WTC11 (cell line): ENCODE data around the gene CTNNA2. TPM values are rescaled to one million over a fixed set of nuclear protein-coding genes. Genes with fewer than 3 reads are reported as not detected.
A peak's percentile ranks its signal among the peaks of the same experiment; 100 is the strongest.

Experiments used
- ATAC-seq: fragments of 200-7000 bp; cut with Tn5 transposase; 2 replicates; pipeline ENCODE4 v1.10.0; 2021; ENCODE audit warnings: mild to moderate bottlenecking, moderate library complexity
- CTCF ChIA-PET: fragments of 300-600 bp; sonication (Branson Sonifier 250); formaldehyde crosslinking; loops from one replicate; lab custom pipeline; 2021; ENCODE audit warnings: antibody characterized with exemption; lab: Charles Lee
- POLR2A ChIA-PET: fragments of 350-600 bp; sonication (Branson Sonifier 250); formaldehyde crosslinking; loops from one replicate; lab custom pipeline; 2021; ENCODE audit warnings: antibody characterized with exemption; lab: Charles Lee
- DNase-seq: peaks from one replicate; pipeline ENCODE4 v3.0.0; 2021; ENCODE audit warnings: low spot score
- H3K27ac Mint-ChIP-seq: 2 replicates; pipeline ENCODE4 v1.8.0; 2021; ENCODE audit warnings: mixed read lengths
- H3K27me3 Mint-ChIP-seq: 2 replicates; pipeline ENCODE4 v1.8.0; 2021; ENCODE audit warnings: low read depth, mild to moderate bottlenecking, moderate library complexity, mixed read lengths
- H3K36me3 Mint-ChIP-seq: 2 replicates; pipeline ENCODE4 v1.8.0; 2021; ENCODE audit warnings: mixed read lengths
- H3K4me1 Mint-ChIP-seq: 2 replicates; pipeline ENCODE4 v1.8.0; 2022; ENCODE audit warnings: mixed read lengths
- H3K4me3 Mint-ChIP-seq: 2 replicates; pipeline ENCODE4 v1.8.0; 2021; ENCODE audit warnings: mild to moderate bottlenecking, moderate library complexity, mixed read lengths
- H3K9me3 Mint-ChIP-seq: 2 replicates; pipeline ENCODE4 v1.8.0; 2021; ENCODE audit warnings: mixed read lengths
- ATF2 ChIP-seq: sonication (generic); formaldehyde crosslinking; IDR thresholded peaks from 2 replicates; pipeline ENCODE4 v1.8.1; 2022; ENCODE audit warnings: low read depth, missing genetic modification reagents, borderline replicate concordance
- CREB1 ChIP-seq: sonication (generic); formaldehyde crosslinking; IDR thresholded peaks from 2 replicates; pipeline ENCODE4 v1.8.0; 2023; ENCODE audit warnings: mild to moderate bottlenecking, missing genetic modification reagents
- E2F5 ChIP-seq: sonication (generic); formaldehyde crosslinking; IDR thresholded peaks from 2 replicates; pipeline ENCODE4 v1.8.1; 2022; ENCODE audit warnings: mild to moderate bottlenecking, moderate library complexity, missing genetic modification reagents
- ETV6 ChIP-seq: sonication (generic); formaldehyde crosslinking; IDR thresholded peaks from 2 replicates; pipeline ENCODE4 v1.8.1; 2022; ENCODE audit warnings: mild to moderate bottlenecking, missing genetic modification reagents
- GABPB1 ChIP-seq: sonication (generic); formaldehyde crosslinking; IDR thresholded peaks from 2 replicates; pipeline ENCODE4 v1.8.1; 2023; ENCODE audit warnings: mild to moderate bottlenecking, missing genetic modification reagents
- MAX ChIP-seq: sonication (generic); formaldehyde crosslinking; IDR thresholded peaks from 2 replicates; pipeline ENCODE4 v1.8.0; 2022; ENCODE audit warnings: mild to moderate bottlenecking, missing genetic modification reagents
- NFATC4 ChIP-seq: fragments of 250-450 bp; sonication (Bioruptor Pico); IDR thresholded peaks from 2 replicates; pipeline ENCODE4 v1.9.0; 2021; ENCODE audit warnings: mild to moderate bottlenecking
- NFE2L1 ChIP-seq: sonication (generic); formaldehyde crosslinking; IDR thresholded peaks from 2 replicates; pipeline ENCODE4 v1.8.1; 2023; ENCODE audit warnings: missing genetic modification reagents
- PREB ChIP-seq: sonication (generic); formaldehyde crosslinking; IDR thresholded peaks from 2 replicates; pipeline ENCODE4 v1.8.1; 2022; ENCODE audit warnings: mild to moderate bottlenecking, missing genetic modification reagents, moderate library complexity, borderline replicate concordance
- RELA ChIP-seq: sonication (generic); formaldehyde crosslinking; IDR thresholded peaks from 2 replicates; pipeline ENCODE4 v1.8.1; 2022; ENCODE audit warnings: missing genetic modification reagents, mild to moderate bottlenecking, borderline replicate concordance
- SMAD3 ChIP-seq: sonication (generic); formaldehyde crosslinking; IDR thresholded peaks from 2 replicates; pipeline ENCODE4 v1.8.0; 2022; ENCODE audit warnings: missing genetic modification reagents, mild to moderate bottlenecking, borderline replicate concordance
- TEAD1 ChIP-seq: sonication (generic); formaldehyde crosslinking; IDR thresholded peaks from 2 replicates; pipeline ENCODE4 v1.8.0; 2022; ENCODE audit warnings: mild to moderate bottlenecking, missing genetic modification reagents
- TEAD4 ChIP-seq: sonication (generic); formaldehyde crosslinking; IDR thresholded peaks from 2 replicates; pipeline ENCODE4 v1.8.0; 2022; ENCODE audit warnings: mild to moderate bottlenecking, missing genetic modification reagents
- USF2 ChIP-seq: sonication (generic); formaldehyde crosslinking; IDR thresholded peaks from 2 replicates; pipeline ENCODE4 v1.8.1; 2023; ENCODE audit warnings: mild to moderate bottlenecking, missing genetic modification reagents, moderate library complexity
- ZBTB43 ChIP-seq: sonication (generic); formaldehyde crosslinking; IDR thresholded peaks from 2 replicates; pipeline ENCODE4 v1.8.1; 2023; ENCODE audit warnings: mild to moderate bottlenecking, missing genetic modification reagents
- ZNF219 ChIP-seq: sonication (generic); formaldehyde crosslinking; IDR thresholded peaks from 2 replicates; pipeline ENCODE4 v1.8.0; 2023; ENCODE audit warnings: missing genetic modification reagents, mild to moderate bottlenecking, borderline replicate concordance
- ZNF263 ChIP-seq: sonication (generic); formaldehyde crosslinking; IDR thresholded peaks from 2 replicates; pipeline ENCODE4 v1.8.1; 2022; ENCODE audit warnings: low read depth, mild to moderate bottlenecking, moderate library complexity, missing genetic modification reagents
- ZNF317 ChIP-seq: sonication (generic); formaldehyde crosslinking; IDR thresholded peaks from 2 replicates; pipeline ENCODE4 v1.8.1; 2023; ENCODE audit warnings: low read depth, mild to moderate bottlenecking, moderate library complexity, missing genetic modification reagents, borderline replicate concordance
- ZNF416 ChIP-seq: fragments of 250-450 bp; sonication (Bioruptor Pico); IDR thresholded peaks from 2 replicates; pipeline ENCODE4 v1.9.0; 2021; ENCODE audit warnings: mild to moderate bottlenecking, inconsistent platforms
- ZNF423 ChIP-seq: fragments of 250-450 bp; sonication (Bioruptor Pico); IDR thresholded peaks from 2 replicates; pipeline ENCODE4 v2.1.2; 2022; ENCODE audit warnings: mild to moderate bottlenecking, moderate library complexity
- ZNF512 ChIP-seq: sonication (generic); formaldehyde crosslinking; IDR thresholded peaks from 2 replicates; pipeline ENCODE4 v1.8.1; 2022; ENCODE audit warnings: missing genetic modification reagents, borderline replicate concordance
- total RNA-seq: library from RNA; stranded (reverse); gene quantifications from 3 replicates; pipeline ENCODE4 v1.2.3, GENCODE V29; 2021
- TF ChIP-seq, protein P1 (sequence below): sonication (generic); formaldehyde crosslinking; IDR thresholded peaks from 2 replicates; pipeline ENCODE4 v1.8.0; 2022; ENCODE audit warnings: mild to moderate bottlenecking, missing genetic modification reagents
- TF ChIP-seq, protein P2 (sequence below): sonication (generic); formaldehyde crosslinking; IDR thresholded peaks from 2 replicates; pipeline ENCODE4 v1.8.1; 2023; ENCODE audit warnings: mild to moderate bottlenecking, moderate library complexity, missing genetic modification reagents

Gene CTNNA2
- total RNA-seq, 1 experiment from 2014 or later = 3.8 TPM

DNA sequence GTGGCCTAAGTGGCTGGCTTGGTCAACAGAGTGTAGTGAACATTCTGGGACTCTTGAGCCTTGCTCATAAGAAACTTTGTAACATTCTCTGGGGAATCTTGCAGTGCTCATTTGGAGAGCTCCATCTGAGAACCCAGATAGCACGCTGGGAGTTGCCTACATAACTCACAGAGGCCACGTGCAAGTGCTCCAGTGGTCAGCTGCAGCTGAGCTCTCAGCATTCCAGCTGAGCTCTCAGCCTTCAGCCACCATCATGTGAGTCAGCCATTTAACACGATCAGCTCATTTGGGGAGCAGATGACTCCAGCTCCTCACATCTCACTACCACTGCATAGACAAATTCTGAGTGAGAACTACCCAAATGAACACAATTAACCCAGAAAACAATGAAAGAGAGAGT lies 25.5 kb upstream of the CTNNA2 start (continued):
- TF ChIP-seq, protein P1, sequence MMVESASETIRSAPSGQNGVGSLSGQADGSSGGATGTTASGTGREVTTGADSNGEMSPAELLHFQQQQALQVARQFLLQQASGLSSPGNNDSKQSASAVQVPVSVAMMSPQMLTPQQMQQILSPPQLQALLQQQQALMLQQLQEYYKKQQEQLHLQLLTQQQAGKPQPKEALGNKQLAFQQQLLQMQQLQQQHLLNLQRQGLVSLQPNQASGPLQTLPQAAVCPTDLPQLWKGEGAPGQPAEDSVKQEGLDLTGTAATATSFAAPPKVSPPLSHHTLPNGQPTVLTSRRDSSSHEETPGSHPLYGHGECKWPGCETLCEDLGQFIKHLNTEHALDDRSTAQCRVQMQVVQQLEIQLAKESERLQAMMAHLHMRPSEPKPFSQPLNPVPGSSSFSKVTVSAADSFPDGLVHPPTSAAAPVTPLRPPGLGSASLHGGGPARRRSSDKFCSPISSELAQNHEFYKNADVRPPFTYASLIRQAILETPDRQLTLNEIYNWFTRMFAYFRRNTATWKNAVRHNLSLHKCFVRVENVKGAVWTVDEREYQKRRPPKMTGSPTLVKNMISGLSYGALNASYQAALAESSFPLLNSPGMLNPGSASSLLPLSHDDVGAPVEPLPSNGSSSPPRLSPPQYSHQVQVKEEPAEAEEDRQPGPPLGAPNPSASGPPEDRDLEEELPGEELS (CRISPR knock-in tag) = no peak
- TF ChIP-seq ZNF263 (no peak), ZBTB43 (CRISPR knock-in tag) (no peak), ZNF512 (CRISPR knock-in tag) (no peak), ZNF219 (CRISPR knock-in tag) (no peak), NFATC4 (CRISPR knock-in tag) (no peak), E2F5 (no peak), ATF2 (CRISPR knock-in tag) (no peak), ZNF317 (CRISPR knock-in tag) (no peak)

DNA sequence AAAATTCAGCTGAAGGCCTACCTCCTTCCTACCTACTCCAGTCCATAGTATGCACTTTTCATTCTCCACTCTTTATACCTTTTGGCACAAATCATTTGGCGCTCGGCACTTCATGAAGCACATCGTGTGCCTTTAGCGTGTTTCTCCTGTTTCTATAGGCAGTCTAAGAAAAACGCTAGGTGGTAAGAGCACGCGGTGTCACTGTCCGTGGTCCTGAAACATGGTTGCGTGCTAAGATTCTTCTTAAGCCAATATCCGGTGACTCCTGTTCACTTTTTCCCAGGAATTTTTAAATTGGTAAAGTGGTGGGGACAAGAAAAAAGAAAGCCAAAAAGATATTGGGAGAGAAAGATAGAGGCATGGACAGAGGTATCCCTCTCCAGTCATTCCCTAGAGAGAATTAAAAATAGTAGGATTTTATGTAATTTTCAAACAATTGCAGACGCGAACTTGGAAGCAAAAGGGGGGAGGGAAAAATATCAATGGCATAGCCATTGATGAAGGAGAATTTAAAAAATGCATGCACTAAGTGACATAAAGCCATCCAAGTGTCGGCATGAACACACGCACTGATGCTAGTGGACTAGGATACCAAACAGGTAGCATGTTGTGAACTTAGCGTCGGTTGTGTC lies 1.4 kb upstream of the CTNNA2 start:
- peaks cover 10% of the 10 kb centered on the region for H3K27me3 Mint-ChIP-seq
- H3K4me3 Mint-ChIP-seq = peak overlapping the region; percentile 81
- no peak overlapping the region for H3K27ac Mint-ChIP-seq
- DNase-seq (peak; percentile 79), ATAC-seq (no peak)
- no peaks in the 10 kb centered on the region for H3K9me3 Mint-ChIP-seq
- POLR2A ChIA-PET = no interaction called here
- no peaks in the 10 kb centered on the region for H3K36me3 Mint-ChIP-seq
- H3K4me1 Mint-ChIP-seq = peaks cover 44% of the 10 kb centered on the region
- CTCF ChIA-PET = interaction anchor here (0.9 to 1.6 kb wide), 2 partner anchors 19 to 344 kb away, joined by 3 to 6 read pairs; no protein-coding TSS in a partner anchor
- TF ChIP-seq RELA (CRISPR knock-in tag) (no peak), USF2 (CRISPR knock-in tag) (no peak), GABPB1 (peak; percentile 52; the same call in 1 of the 2 replicates), TEAD4 (CRISPR knock-in tag) (peak; percentile 78), ZNF423 (no peak), NFATC4 (CRISPR knock-in tag) (no peak), MAX (CRISPR knock-in tag) (peak; percentile 81; the same call in 1 of the 2 replicates), NFE2L1 (0 out of 2 replicates have a peak, but pooled peaks have one; percentile 35), ZNF263 (no peak), ZNF416 (no peak), ETV6 (CRISPR knock-in tag) (0 out of 2 replicates have a peak, but pooled peaks have one; percentile 27), CREB1 (0 out of 2 replicates have a peak, but pooled peaks have one; percentile 41), PREB (CRISPR knock-in tag) (peak; percentile 90; the same call in 1 of the 2 replicates), TEAD1 (CRISPR knock-in tag) (peak; percentile 88), SMAD3 (peak; percentile 94)
- TF ChIP-seq, protein P2, sequence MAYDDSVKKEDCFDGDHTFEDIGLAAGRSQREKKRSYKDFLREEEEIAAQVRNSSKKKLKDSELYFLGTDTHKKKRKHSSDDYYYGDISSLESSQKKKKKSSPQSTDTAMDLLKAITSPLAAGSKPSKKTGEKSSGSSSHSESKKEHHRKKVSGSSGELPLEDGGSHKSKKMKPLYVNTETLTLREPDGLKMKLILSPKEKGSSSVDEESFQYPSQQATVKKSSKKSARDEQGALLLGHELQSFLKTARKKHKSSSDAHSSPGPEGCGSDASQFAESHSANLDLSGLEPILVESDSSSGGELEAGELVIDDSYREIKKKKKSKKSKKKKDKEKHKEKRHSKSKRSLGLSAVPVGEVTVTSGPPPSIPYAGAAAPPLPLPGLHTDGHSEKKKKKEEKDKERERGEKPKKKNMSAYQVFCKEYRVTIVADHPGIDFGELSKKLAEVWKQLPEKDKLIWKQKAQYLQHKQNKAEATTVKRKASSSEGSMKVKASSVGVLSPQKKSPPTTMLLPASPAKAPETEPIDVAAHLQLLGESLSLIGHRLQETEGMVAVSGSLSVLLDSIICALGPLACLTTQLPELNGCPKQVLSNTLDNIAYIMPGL (CRISPR knock-in tag) = no peak
